ENCODE results near the gene KDM4D.
"Not testable (repeated sequence)": the region's sequence is repeated elsewhere in the genome, so short reads cannot be mapped to it uniquely, and the experiment has no call there.

KDM4D gene

DNA sequence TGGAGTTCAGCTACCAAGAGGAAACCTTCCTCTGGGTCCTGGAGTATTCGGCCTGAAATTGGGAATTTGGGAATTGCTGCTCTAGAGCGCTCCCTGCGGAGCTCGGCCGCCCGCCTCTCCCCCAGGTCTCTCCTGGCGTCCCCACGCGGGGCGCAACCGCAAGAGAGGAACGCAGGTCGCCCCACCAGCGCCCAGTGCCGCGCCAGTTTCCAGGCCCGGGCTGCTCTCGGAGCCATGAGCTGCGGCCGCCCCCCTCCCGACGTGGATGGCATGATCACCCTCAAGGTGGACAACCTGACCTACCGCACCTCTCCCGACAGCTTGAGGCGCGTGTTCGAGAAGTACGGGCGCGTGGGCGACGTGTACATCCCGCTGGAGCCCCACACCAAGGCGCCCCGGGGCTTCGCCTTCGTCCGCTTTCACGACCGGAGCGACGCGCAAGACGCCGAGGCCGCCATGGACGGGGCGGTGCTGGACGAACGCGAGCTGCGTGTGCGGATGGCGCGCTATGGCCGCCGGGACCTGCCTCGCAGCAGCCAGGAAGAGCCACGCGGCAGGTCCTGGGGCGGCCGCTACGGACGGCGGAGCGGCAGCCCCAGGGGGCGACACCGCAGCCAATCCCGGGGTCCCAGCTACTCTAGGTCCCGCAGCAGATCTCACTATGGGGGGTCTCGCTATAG is 64.0 kb downstream of the KDM4D start:
- DNase-seq: not testable (repeated sequence)

DNA sequence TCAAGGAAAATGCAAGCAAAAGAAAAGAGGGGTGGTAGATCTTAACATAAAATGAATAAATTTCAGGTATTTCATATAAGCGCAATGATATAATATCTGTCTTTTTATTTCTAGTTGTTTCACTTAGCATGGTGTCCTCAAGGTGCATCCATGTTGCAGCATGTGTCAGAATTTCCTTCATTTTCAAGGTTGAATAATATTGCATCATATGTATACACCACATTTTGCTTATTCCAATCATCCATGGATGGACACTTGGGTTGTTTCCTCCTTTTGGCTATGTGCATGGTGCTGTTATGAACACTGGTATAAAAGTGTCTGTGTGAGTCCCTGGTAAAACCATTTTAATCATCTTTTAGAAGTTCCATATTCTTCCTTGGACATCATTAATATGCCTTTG is 68.7 kb downstream of the KDM4D start:
- DNase-seq: no peak

DNA sequence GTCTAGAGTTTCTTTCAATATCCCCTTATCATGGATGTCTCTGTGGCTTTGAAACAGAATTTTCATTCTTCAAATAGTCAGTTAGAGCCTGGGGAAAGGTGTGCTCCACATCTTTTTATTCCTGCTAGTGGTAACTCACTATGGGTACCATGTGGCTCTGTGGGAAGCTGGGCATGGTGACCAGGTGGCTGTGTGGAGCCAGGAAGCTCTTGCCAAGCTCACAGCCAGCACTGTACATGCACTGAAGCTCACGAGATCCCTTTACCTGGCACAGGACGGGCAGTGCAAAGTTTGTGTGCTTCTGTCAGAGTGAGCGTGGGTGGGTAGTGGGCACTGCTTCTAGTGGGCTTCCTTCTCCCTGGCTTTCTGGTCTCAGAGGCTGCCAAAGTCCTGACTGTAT is 69.4 kb downstream of the KDM4D start:
- DNase-seq: no peak

DNA sequence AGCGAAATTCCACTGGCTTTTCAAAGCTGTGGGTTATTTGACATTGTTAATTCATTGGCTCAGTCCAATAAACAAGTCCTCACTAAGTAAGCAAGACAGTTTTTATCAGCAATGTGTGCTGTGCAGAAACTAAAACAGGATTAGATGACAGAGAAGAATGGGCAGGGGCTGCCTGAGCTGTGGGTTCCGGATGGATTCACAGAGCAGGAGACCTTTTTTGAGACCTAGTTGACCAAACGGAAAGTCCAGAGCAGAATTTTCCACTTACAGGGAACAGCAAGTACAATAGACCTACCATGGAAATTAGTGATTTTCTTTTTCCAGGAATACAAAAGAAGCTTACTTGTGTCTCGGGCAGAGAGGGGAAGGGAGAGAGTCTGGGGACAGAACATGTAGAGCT is 70.5 kb downstream of the KDM4D start:
- DNase-seq: no peak

DNA sequence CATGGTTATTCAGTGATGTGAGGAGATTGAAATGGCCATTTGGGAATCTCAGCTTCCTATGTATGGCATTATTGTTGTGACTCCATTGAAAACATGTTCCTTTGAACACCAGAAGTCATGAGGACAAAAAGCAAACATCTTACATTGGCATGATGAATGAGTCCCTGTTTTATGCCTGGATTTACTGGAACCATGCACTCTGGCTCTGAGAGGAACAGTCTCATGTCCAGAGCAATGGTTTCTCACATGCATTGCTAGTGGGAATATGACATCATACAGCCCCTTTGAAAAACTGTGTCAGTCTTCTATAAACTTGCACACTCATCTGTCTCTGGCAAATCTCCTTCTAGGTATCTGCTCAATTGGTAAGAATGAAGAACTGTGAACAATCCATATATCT is 72.3 kb downstream of the KDM4D start:
- DNase-seq: no peak

Measured in NCI-H748 treated with DMSO at 0.1 percent for 48 hours (cell line).